GM19395 (cell line): ENCODE measurements around the gene CBX3.
"Not testable (repeated sequence)": the region's sequence is repeated elsewhere in the genome, so short reads cannot be mapped to it uniquely, and the experiment has no call there.

Source experiments
- ATAC-seq: cut with Tn5 transposase; IDR thresholded peaks from one replicate; pipeline ENCODE4 v1.9.1; 2021; ENCODE audit warnings: mild to moderate bottlenecking, moderate library complexity; ENCODE audit not compliant: unreplicated experiment

Gene CBX3

DNA sequence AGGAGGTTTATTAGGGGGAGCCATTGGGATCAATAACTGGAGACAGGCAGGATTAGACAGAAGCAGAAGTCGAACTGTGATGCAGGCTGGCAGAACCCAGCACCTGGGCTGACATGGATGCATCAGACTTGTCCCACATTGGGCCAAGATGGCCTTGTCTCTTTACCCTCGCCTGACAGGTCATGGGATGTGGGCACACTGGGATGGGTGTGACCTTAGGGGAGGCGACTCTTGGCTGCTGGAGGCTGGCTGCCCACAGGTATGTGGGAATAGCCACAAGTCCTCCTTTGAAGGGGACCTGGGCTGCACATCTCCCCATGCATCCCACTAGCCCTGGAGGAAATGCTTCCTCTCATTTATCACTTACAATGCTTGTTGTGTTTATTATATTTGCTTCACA, 32.3 kb upstream of the CBX3 start:
- ATAC-seq, result no peak

DNA sequence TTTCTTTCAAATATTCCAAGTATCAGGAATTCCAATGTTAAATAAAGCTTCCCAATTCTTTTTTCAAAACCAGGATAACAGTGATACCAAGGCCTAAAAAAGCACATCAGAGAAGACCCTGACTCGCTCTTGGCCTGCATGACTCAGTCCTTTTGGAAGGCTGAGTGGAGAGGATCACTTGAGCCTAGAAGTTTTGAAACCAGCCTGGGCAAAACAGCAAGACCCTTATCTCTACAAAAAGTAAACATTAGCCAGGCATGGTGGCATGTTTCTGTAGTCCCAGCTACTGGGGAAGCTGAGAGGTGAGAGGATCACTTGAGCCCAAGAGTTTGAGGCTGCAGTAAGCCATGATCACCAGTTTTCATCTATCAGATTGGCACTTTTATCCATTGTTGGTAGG, 30.9 kb upstream of the CBX3 start:
- ATAC-seq, result no peak

DNA sequence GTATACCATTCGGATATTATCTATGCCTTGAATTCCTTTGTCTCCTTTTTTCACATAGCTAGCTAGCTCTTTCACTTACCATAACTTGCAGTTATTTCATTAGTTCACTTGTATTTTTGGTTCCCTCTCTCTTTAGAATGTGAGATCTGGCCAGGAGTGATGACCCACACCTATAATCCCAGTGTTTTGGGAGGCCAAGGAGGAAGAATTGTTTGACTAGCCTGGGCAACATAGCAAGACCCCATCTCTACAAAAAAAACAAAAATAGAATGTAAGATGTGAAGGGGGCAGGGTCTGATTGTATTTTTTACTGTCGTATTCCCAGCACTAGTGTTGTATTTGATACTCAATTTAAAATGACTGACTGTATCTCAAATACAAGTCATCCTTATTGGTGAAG, 29.9 kb upstream of the CBX3 start:
- no peak for ATAC-seq

DNA sequence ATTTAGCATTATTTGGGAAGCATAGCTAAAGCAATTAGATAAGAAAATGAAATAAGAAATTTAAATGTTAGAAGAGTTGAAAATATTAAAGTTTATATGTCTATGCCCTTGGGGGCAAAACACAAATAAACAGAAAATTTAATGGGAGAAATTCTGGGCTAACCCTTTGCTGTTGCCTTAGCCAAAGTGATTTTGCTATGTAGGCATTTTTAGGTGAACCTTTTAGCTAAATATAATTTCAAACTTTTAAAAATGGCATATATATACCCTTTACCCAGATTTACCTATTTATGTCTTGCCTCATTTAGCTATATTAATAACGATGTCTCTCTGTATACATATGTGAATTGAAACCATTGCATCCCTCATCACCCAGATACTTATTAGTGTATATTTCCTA, 29.5 kb upstream of the CBX3 start:
- ATAC-seq, result no peak

DNA sequence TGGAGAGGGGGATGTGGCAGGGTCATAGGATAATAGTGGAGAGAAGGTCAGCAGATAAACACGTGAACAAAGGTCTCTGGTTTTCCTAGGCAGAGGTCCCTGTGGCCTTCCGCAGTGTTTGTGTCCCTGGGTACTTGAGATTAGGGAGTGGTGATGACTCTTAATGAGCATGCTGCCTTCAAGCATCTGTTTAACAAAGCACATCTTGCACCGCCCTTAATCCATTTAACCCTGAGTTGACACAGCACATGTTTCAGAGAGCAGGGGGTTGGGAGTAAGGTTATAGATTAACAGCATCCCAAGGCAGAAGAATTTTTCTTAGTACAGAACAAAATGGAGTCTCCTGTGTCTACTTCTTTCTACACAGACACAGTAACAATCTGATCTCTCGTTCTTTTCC, 25.6 kb upstream of the CBX3 start:
- ATAC-seq, result not testable (repeated sequence)

DNA sequence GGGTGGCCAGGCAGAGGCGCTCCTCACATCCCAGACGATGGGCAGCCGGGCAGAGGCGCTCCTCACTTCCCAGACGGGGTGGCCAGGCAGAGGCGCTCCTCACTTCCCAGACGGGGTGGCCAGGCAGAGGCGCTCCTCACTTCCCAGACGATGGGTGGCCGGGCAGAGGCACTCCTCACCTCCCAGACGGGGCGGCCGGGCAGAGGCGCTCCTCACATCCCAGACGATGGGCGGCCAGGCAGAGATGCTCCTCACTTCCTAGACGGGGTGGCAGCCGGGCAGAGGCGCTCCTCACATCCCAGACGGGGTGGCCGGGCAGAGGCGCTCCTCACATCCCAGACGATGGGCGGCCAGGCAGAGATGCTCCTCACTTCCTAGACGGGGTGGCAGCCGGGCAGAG, 24.8 kb upstream of the CBX3 start:
- ATAC-seq, result not testable (repeated sequence)

DNA sequence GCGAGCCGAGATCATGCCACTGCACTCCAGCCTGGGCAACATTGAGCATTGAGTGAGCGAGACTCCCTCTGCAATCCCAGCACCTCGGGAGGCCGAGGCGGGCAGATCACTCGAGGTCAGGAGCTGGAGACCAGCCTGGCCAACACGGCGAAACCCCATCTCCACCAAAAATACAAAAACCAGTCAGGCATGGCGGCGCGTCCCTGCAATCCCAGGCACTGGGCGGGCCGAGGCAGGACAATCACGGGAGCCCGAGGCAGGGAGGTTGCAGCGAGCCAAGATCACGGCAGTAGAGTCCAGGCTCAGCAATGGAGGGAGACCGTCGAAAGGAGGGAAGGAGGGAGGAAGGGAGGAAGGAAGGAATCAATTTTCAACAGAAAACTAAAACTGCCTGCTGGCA, 24.3 kb upstream of the CBX3 start:
- not testable (repeated sequence) for ATAC-seq

DNA sequence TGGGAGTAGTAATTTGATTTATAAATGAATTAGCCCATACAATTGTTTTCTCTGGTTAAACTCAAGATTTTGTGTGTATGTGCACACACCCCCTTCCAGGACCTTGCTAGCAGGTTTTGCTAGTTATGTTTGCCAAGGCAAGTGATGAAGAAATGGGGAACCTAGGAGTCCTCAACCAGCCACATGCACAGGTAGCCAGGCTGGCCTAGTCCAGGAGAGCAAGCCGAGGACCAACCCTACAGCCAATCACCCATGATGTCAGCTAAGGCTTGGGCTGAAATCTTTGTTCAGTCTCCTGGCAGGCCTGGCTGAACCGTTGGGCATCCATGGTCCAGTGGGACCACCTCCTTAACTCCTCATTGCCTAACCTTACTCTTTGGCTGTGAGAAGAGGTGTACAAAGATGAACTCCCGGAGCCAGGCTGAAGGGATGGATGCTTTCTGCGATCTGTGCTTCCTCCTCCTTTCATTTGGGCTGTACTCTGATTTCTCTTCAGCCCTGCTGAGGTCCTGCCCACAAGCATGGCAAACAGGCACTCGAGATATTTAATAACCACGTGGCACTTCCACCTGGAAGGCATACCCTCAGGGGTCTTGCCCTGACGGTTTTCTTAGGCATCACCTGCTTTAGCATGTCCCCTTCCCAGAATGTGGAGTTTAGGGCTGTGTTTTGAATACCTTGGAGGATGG, 23.1 kb upstream of the CBX3 start:
- ATAC-seq, result no peak

DNA sequence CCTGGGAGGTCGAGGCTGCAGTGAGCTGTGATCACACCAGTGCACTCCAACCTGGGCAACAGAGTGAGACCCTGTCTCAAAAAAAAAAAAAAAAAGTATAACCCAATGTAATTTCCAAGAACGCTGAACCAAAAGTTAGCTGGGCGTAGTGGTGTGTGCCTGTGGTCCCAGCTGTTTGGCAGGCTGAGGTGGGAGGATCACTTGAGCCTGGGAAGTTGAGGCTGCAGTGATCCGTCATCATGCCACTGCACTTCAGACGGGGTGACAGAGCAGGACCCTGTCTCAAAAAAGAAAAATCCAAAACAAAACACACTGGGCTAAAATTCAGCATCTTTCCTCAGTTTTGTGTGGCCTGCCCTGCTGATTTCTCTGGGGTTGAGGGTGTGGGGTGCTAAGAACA, 22.1 kb upstream of the CBX3 start:
- ATAC-seq, result no peak

DNA sequence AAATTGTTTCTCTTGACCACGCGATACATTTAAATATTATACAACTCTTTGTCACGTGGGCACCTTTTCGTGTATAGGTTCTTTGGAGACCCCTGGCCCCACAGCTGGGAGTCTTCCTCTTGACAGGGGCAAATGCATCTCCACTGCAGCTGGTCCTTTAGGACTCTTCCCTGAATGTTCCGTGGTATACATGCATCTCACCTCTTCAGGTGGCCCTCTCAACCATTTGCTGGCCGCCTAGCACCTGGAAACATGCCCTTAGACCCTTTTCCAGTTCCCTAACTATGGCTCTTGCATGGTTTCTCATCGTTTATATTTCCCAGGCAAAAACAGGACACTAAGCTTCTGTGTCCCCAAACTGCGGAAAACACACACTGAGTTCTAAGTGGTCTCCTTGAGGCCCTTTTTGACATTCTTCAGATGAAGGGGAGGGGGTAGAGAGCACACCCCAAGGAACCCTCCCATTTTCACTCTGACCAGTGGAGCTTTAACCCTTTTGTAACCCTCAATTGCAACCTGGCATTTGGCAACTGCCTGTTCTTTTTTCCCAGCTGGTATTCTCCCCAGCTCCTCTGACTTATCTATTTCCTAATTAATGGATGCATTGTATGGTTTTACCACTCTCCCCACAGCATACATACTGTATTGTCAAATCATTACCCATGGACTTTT, 21.6 kb upstream of the CBX3 start:
- no peak for ATAC-seq

DNA sequence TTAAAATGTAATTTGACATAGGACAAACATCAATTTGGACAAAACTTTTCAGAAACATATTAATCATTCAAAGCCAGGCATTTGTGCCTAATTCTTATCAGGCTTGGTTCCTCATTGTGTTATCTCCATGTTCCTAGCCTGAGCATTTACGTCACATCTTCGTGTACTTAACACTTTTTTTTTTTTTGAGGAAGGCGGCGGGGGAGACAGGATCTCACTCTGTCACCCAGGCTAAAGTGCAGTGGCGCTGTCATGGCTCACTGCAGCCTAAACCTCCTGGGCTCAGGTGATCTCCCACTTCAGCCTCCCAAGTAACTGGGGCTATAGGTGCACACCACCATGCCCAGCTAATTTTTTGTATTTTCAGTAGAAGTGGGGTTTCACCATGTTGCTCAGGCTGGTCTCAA, 20.8 kb upstream of the CBX3 start:
- ATAC-seq, result no peak

DNA sequence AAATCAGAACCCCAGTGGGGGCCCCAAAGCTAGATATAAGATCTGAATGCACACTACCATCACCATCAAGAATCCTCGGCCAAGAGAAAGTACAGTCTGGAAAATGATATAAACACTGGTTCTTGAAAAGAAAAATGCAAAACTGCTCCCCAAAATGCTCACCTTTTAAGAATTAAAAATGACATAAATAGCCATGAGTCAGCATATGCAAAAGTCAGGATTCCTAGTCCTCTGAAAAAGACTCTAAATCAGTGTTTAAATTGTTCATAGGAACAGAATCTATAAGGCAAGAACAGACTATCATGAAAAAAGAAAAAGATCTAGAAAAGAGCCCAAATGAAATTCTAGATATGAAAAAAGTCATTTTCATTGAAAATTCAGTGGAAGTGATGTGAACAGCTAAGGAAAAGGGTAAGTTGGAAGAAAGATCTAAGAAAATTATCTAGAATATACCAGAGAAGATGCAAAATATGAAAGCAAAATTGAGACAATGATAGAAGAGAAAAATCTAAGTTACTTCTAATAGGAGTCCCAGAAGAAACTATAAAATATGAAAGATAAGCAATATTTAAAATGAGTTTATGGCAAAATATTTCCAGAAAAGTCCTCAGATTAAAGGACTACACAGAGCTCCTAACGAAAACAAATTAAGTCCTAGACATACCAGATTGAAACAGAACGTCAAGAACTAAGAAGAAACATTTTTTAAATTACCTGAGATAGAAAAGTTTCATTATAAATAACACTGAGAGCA, 19.9 kb upstream of the CBX3 start:
- no peak for ATAC-seq

DNA sequence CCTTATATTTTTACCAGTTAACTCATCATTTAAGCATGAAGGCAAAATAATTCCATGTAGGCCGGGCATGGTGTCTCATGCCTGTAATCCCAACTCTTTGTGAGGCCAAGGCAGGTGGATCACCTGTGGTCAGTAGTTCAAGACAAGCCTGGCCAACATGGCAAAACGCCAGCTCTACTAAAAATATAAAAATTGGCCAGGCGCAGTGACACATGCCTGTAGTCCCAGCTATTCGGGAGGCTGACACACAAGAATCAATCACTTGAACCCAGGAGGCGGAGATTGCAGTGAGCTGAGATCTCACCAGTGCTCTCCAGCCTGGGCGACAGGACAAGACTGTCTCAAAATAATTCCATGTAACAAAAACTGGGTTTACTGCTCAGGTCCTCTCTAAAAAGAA, 19.3 kb upstream of the CBX3 start:
- ATAC-seq, result no peak

DNA sequence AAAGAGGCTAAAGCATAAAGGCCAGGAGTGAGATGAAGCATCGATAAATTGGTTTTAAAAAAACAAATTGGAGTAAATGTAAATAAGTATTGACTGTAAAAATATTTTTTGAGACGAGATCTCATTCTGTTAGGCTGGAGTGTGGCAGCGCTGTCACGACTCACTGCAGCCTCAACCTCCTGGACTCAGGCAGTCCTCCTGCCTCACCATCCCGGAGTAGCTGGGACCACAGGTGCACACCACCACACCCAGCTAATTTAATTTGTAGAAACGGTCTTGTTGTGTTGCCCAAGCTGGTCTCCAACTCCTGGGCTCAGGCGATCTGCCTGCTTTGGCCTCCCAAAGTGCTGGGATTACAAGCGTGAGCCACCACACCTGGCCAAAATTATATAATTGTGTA, 18.8 kb upstream of the CBX3 start:
- ATAC-seq, result no peak

DNA sequence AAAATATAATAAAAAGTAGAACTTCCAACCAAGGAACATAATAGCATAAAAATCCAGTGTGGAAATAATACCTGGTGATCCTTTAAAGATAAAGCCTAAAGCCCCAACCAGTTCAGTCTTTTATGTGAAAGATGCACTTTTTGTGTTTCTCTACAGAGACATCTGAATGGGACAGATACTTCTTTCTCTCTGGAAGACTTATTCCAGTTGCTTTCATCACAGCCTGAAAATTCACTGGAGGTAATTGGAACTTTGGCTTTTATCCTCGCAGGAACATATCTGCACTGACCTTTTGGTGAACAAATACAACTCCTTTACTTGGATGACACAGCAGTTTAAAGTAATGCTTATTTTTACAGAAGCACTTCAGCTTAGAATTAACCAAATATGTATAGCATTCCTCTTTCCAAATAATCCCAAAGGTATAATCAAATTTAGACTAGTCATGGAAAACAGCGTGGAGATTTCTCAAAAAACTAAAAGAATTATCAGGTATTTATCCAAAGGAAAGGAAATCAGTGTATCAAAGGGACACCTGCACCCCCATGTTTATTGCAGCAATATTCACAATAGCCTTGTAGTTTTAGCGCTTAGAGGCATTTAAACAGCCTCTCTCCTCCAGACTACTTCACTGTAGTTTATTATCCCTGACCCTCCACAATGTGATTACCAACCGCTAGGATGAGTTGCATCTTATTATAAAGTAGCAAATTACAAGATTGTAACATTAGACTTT, 17.8 kb upstream of the CBX3 start:
- ATAC-seq, result no peak

DNA sequence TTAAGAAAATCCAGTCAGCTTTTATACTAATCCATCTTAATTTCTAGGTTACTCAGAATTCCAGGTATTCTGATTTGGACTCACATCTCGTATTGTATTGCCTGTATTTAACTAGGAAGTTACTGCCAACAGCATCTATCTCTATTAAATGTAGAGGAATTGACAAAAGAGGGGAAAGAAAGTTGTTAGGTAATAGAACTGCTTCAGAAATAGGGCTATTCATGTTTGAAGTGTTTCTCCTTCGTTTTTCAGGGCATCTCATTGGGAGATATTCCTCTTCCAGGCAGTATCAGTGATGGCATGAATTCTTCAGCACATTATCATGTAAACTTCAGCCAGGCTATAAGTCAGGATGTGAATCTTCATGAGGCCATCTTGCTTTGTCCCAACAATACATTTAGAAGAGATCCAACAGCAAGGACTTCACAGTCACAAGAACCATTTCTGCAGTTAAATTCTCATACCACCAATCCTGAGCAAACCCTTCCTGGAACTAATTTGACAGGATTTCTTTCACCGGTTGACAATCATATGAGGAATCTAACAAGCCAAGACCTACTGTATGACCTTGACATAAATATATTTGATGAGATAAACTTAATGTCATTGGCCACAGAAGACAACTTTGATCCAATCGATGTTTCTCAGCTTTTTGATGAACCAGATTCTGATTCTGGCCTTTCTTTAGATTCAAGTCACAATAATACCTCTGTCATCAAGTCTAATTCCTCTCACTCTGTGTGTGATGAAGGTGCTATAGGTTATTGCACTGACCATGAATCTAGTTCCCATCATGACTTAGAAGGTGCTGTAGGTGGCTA, 17.1 kb upstream of the CBX3 start:
- not testable (repeated sequence) for ATAC-seq

DNA sequence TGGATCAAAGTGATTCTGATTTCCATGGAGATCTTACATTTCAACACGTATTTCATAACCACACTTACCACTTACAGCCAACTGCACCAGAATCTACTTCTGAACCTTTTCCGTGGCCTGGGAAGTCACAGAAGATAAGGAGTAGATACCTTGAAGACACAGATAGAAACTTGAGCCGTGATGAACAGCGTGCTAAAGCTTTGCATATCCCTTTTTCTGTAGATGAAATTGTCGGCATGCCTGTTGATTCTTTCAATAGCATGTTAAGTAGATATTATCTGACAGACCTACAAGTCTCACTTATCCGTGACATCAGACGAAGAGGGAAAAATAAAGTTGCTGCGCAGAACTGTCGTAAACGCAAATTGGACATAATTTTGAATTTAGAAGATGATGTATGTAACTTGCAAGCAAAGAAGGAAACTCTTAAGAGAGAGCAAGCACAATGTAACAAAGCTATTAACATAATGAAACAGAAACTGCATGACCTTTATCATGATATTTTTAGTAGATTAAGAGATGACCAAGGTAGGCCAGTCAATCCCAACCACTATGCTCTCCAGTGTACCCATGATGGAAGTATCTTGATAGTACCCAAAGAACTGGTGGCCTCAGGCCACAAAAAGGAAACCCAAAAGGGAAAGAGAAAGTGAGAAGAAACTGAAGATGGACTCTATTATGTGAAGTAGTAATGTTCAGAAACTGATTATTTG, 16.3 kb upstream of the CBX3 start:
- no peak for ATAC-seq

DNA sequence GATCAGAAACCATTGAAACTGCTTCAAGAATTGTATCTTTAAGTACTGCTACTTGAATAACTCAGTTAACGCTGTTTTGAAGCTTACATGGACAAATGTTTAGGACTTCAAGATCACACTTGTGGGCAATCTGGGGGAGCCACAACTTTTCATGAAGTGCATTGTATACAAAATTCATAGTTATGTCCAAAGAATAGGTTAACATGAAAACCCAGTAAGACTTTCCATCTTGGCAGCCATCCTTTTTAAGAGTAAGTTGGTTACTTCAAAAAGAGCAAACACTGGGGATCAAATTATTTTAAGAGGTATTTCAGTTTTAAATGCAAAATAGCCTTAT, 15.7 kb upstream of the CBX3 start:
- ATAC-seq, result no peak

DNA sequence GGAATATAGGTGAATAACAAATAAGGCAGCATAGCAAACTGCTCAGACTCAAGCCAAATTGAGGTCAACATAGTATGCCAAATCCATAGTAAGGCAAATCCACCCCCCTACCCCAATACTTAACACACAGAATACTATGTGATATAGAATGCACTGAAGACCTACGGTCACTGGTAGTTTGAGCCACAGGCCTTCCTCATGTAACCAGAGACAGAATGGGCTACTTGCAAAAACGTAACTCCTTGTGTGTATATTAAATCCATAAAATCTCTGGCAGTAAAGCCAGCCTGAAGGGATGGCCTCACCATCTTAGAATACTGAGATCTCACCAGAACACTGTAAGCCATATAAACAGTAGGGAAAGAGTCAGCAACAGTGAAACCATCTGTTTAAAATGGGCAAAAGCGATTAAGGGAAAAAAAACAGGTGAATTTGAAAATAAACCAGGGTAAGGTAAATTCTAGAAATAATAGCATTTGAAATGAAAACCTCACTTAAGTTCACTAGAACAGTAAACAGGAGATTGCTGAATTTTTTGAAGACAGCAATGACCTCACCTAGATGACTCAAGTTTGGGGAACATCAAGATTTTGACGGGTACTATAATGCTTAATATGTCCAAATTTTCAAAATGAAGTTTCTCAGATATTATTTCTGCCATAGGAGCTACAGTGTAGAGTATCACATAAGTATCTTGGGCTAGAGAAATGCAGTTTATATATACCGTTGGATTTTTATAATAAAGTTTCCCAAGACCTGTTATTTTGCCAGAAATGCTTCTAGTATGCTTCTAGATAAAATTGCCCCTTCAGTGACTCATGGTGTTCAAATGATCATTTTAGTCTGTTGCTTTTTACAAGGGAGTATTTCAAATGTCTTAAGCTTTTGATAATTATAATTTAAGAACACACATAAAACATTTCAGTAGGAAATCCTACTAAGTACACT, 14.9 kb upstream of the CBX3 start:
- no peak for ATAC-seq
